SK-MEL-5 (cell line): ENCODE data around the gene PROM2. TPM values are rescaled to one million over a fixed set of nuclear protein-coding genes. Genes with fewer than 3 reads are reported as not detected.

Source experiments
- total RNA-seq: library from RNA; depleted of rRNA; stranded (reverse); fragments of >200 nt; shearing (Covaris generic); gene quantifications from 2 replicates; pipeline ENCODE4 v1.2.3, GENCODE V29; 2014; rRNA removed

Gene PROM2
- total RNA-seq, 1 experiment from 2014 or later, result not detected

Other genes with a start within 250 kb of the PROM2 start
- not detected in 2 replicates for gene MAL, start 248.7 kb upstream of the PROM2 start, total RNA-seq
- 114 and 124 TPM in 2 replicates for gene MRPS5, start 152.6 kb upstream of the PROM2 start, total RNA-seq
- gene ZNF514, start 114.6 kb upstream of the PROM2 start, total RNA-seq, result 6.8 and 7.5 TPM in 2 replicates
- gene ZNF2, start 108.6 kb upstream of the PROM2 start, total RNA-seq, result 6.5 and 7.6 TPM in 2 replicates
- 1.2 and 1.3 TPM in 2 replicates for gene ZNF892, start 66.9 kb upstream of the PROM2 start, total RNA-seq
- 18.1 and 21.0 TPM in 2 replicates for gene KCNIP3, start 22.9 kb downstream of the PROM2 start, total RNA-seq
- gene FAHD2A, start 128.3 kb downstream of the PROM2 start, total RNA-seq, result 47.8 and 51.7 TPM in 2 replicates
- gene TRIM43B, start 210.3 kb downstream of the PROM2 start, total RNA-seq, result not detected in 2 replicates